Dendritic cell treated with granulocyte-macrophage colony-stimulating factor and Interleukin-4, amounts not matched to agents 40 ng/mL and 50 ng/mL, for 4 days (primary cell): ENCODE measurements around the gene PTTG1.

Experiments used
- H3K27ac Mint-ChIP-seq: one replicate; pipeline ENCODE4 v1.8.0; 2022; ENCODE audit warnings: mild to moderate bottlenecking, mixed read lengths
- H3K27me3 Mint-ChIP-seq: one replicate; pipeline ENCODE4 v1.8.0; 2022; ENCODE audit warnings: mild to moderate bottlenecking, mixed read lengths
- H3K36me3 Mint-ChIP-seq: one replicate; pipeline ENCODE4 v1.8.0; 2022; ENCODE audit warnings: low read depth, mixed read lengths
- H3K4me1 Mint-ChIP-seq: one replicate; pipeline ENCODE4 v1.8.0; 2022; ENCODE audit warnings: low read depth, mixed read lengths
- H3K4me3 Mint-ChIP-seq: one replicate; pipeline ENCODE4 v1.8.0; 2022; ENCODE audit warnings: mild to moderate bottlenecking, moderate library complexity, mixed read lengths
- H3K9me3 Mint-ChIP-seq: one replicate; pipeline ENCODE4 v1.8.0; 2022; ENCODE audit warnings: mixed read lengths
- intact Hi-C: fragments of 100-400 bp; cut with micrococcal nuclease; formaldehyde crosslinking; loops from one replicate; pipeline ENCODE4 v1.15.0; 2022

The PTTG1 gene

DNA sequence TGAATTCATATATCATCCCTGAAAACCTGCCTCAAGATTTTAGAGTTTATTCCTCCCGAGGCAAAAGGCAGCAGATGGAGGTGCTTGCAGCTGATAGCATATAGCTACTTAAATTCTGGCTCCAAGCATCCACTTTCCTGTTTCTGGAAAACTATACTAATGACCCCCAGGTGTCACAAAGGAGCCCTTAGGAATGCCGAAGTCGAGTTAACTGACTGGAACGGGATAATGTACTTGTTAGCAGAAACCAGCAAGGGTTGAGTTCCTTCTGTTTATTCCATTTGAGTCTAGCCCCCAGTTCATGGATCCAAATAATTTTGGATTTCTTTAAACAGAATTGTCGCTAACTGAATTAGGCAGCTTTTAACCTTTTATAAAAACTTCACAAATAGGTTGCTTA, 44.5 kb downstream of the PTTG1 start:
- Mint-ChIP-seq H3K36me3 (peaks cover 25% of the 10 kb centered on the region), H3K4me1 (peaks cover 42% of the 10 kb centered on the region), H3K27me3 (peaks cover 2% of the 10 kb centered on the region), H3K4me3 (no peak overlapping the region), H3K27ac (peak overlapping the region; percentile 86), H3K9me3 (no peaks in the 10 kb centered on the region)
- intact Hi-C loops, result loop anchor here (2.0 kb wide), 1 partner anchor 27 kb away; no protein-coding TSS in a partner anchor

DNA sequence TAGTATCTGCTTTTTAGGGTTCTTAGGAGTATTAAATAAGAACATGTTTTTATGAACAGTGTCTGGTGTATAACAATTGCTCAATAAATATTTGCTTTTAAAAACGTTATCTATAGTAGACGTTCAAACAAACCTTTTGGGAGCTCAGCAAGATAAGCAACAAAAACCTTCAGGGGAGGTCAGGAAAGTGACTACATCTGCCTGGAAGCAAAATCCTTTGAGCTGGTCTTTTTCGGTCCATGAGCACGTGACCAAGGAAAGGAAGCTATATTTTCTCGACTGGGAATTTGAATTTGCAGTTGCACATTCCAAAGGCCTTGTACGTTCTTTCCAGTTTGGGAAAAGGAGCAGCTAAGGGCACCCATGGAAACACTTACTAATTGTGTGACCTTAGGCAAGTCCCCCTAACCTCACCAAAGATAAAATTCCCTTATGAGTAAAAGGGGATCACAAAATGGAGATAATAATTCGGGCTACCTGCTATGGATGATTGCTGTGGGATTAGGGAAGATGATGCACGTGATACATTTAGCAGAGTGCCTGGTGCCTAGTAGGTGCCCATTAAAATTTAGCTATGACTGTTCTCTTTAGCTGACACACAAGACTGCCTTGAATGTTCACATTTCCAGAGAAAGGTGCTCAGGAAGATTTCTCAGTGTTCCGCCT, 45.4 kb downstream of the PTTG1 start:
- intact Hi-C loops, result loop anchor here (2.0 kb wide), 1 partner anchor 28 kb away; no protein-coding TSS in a partner anchor

DNA sequence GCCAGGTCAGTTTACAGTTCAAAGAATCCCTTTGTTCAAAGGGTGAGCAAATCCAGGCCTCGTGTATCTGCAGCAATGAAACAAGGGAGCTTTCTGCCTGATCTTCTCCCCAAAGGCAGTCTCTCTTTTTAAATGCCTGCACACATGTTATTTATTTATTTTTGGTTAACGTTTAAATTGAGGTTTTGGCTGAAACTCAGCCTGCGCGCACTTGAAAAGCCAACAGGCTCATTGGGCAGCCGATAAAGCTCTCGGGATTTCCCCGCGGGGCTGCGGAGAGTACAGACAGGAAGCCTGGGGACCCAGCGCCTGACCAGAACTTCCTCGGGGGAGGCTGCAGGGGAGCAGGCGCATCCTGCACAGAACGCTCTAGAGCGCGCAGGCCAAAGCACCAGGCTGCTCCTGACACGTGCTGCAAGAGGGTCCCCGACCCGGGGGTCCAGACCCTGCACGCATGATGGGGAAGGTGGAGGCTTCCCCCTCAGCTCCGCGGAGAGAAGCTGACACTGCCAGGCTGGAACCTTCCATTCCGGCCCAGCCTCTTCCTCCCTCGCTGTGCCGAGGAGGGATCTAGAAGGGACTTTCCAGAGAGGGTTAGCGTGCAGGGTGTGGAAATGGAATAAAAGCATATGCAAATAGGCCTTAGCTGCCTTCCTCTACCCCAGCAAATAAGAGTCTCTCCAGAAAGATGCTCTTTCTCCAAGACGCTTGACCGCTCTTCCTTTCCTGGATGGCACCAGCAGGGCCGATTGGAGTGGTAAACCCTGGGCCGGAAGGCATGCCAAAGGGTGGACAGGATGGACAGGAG, 46.1 kb downstream of the PTTG1 start:
- peaks cover 35% of the 10 kb centered on the region for H3K36me3 Mint-ChIP-seq
- no peaks in the 10 kb centered on the region for H3K9me3 Mint-ChIP-seq
- H3K27me3 Mint-ChIP-seq, result peaks cover 2% of the 10 kb centered on the region
- intact Hi-C loops, result loop anchor here (1.0 to 2.0 kb wide), 2 partner anchors 29 to 39 kb away; no protein-coding TSS in a partner anchor
- peak overlapping the region; percentile 92 for H3K4me3 Mint-ChIP-seq
- peak overlapping the region; percentile 86 for H3K27ac Mint-ChIP-seq
- peaks cover 46% of the 10 kb centered on the region for H3K4me1 Mint-ChIP-seq

More for the DNA sequence above, 45.4 kb downstream of the PTTG1 start:
- Mint-ChIP-seq H3K27ac (peak overlapping the region; percentile 86), H3K4me1 (peaks cover 44% of the 10 kb centered on the region), H3K4me3 (peak overlapping the region; percentile 92), H3K27me3 (peaks cover 2% of the 10 kb centered on the region), H3K9me3 (no peaks in the 10 kb centered on the region), H3K36me3 (peaks cover 28% of the 10 kb centered on the region)

DNA sequence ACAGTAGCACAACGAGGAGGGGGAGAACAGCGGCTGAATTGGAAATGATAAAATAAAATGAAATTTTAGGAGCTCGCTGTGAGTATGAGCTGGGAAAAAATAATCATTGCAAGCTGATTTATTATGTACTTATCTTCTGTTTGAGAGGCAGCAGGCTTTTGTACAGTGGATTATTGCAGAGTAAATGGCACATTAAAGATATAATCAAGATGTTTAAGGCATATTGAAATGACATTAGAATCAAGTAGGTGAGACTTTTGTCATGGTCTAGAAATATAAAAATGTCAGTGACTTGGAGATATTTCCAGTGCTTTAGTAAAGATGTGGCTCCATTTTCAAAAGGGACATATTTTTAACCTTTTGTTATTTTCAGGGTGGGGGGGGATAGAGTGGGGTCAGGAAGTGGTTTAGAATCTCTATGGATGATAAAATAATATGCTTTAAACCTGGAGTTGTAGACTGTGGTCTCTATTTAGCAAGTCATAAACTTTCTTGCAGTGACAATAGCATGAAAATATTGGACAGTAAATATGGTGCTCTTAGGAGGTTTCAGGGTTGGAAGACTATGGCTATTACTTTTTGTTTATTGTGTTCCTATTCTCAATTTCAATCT, 46.8 kb downstream of the PTTG1 start:
- no peaks in the 10 kb centered on the region for H3K9me3 Mint-ChIP-seq

DNA sequence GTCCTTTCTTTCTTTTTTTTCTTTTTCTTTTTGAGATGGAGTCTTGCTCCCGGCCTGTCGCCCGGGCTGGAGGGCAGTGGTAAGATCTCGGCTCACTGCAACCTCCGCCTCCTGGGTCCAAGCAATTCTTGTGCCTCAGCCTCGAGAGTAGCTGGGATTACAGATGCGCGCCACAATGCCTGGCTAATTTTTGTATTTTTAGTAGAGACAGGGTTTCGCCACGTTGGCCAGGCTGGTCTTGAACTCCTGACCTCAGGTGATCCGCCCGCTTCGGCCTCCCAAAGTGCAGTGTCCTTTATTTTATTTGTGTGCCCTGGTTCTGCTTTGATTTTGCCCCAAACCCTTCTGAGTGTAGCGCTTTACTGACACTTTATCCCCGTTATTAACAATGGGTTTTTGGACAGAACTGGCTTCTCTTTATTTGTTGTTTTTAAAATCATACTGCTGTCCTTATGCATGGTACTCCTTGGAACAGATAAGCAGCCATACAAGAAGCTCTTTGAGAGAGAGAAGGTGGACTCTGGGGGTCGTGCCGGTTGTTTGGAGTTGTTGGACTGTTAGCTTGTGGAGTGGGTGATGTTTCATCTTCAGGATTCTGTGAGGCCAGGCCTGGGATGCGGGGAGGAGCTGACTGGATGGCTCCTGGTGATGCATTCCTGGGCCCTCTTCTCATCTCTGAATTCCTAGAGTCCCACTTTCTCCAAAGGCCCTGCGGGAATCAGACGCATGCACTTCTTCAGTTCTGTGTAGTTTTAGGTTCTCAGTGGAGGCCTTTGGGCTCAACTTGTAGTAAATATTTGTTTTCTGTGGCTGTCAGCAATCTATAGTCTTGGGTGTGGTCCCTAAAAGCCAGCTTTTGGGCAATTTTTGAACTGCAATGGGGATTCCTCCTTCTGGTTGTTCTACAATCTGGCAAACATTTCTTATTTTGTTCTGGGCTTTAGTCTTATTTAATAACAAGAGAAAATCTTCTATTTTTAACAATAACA, 47.8 kb downstream of the PTTG1 start:
- Mint-ChIP-seq H3K36me3 (peaks cover 49% of the 10 kb centered on the region), H3K9me3 (no peaks in the 10 kb centered on the region), H3K4me3 (peak overlapping the region; percentile 92), H3K27ac (peak overlapping the region; percentile 86), H3K27me3 (no peaks in the 10 kb centered on the region), H3K4me1 (peaks cover 59% of the 10 kb centered on the region)
- intact Hi-C loops, result no loop called here

More for the DNA sequence above, 46.8 kb downstream of the PTTG1 start:
- intact Hi-C loops, result loop anchor here (1.0 kb wide), 1 partner anchor 38 kb away; no protein-coding TSS in a partner anchor
- peaks cover 42% of the 10 kb centered on the region for H3K36me3 Mint-ChIP-seq
- H3K4me1 Mint-ChIP-seq, result peaks cover 52% of the 10 kb centered on the region
- peaks cover 2% of the 10 kb centered on the region for H3K27me3 Mint-ChIP-seq
- H3K4me3 Mint-ChIP-seq, result peak overlapping the region; percentile 92
- peak overlapping the region; percentile 86 for H3K27ac Mint-ChIP-seq

DNA sequence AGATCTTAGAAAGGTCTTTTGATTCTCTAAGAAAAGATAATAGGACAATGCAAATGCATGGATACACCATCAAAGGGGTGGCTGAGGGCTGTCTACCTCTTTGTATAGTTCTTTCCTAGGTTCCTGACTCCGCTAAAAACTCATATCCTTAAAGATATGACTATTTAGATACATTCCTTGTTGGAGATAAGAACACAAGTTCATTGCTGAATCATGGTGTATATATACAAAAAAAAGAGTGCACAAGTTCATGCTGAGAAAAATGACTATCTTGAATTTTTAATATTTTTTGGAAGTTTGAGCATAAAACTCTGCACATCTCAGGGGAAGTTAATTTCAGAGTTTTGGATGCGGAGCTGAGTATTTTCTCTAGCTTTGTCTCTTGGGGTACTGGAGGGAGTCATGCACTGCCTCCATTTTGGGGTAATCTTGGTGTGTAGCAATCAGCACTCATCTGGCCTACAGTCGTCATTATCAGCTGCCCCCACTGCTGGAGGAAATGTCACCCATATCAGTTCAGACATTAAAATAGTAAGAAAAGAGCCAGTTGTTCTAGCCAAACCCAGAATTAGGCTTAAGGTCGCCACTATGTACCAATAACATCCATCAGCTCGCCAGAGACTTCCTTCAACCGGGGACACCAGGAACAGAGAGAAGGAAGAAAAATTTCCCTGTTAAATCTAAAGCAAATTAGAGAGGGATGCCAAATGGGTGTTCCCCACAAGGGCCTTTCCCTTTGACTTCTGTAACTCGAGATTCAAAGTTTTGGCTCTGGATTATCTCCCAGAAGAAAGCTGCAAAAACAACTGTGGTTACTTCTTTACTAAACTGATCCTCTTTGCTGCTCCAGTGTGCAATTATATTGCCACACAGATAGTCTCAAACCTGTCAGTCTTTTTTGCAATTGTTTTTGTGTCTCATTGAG, 49.0 kb downstream of the PTTG1 start:
- H3K4me3 Mint-ChIP-seq, result peak overlapping the region; percentile 67
- H3K4me1 Mint-ChIP-seq, result peaks cover 67% of the 10 kb centered on the region
- peak overlapping the region; percentile 67 for H3K27ac Mint-ChIP-seq
- H3K27me3 Mint-ChIP-seq, result no peaks in the 10 kb centered on the region
- H3K36me3 Mint-ChIP-seq, result peaks cover 61% of the 10 kb centered on the region
- H3K9me3 Mint-ChIP-seq, result no peaks in the 10 kb centered on the region
- intact Hi-C loops, result no loop called here

DNA sequence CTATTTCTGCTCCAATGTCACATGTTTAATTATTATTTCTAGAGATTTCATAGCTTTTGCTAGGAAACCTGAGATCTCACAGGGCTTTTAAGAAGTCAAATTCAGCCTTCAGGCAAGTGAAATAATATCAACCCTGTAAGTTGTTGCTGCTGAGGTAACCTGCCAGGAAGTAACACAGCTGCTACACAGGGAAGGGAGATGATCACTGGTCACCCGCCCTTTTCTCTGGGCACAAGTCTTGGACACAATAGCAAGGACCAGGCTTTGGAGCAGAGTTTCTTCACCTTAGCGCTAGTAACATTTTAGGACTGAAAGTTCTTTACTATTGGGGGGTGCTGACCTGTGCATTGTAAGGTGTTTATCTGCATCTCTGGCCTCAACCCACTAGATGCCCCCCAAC, 50.1 kb downstream of the PTTG1 start:
- Mint-ChIP-seq H3K27me3 (no peaks in the 10 kb centered on the region), H3K4me3 (no peak overlapping the region), H3K9me3 (no peaks in the 10 kb centered on the region), H3K4me1 (peaks cover 72% of the 10 kb centered on the region), H3K36me3 (peaks cover 72% of the 10 kb centered on the region), H3K27ac (no peak overlapping the region)
- intact Hi-C loops, result no loop called here

DNA sequence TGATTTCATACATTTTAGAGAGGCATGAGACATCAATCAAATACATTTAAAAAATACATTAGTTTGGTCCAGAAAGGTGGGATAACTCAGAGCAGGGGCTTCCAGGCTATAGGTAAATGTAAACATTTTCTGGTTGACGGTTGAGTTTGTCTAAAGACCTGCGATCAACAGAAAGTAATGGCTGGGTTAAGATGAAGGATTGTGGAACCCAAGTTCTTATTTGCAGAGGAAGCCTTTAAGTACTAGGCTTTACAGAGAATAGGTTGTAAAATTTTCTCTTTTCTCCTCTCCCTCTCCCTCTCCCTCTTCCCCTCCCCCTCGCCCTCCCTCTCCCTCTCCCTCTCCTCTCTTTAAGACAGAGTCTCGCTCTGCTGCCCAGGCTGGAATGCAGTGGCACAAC, 50.8 kb downstream of the PTTG1 start:
- peaks cover 72% of the 10 kb centered on the region for H3K4me1 Mint-ChIP-seq
- intact Hi-C loops, result no loop called here
- H3K9me3 Mint-ChIP-seq, result no peaks in the 10 kb centered on the region
- H3K27me3 Mint-ChIP-seq, result no peaks in the 10 kb centered on the region
- H3K4me3 Mint-ChIP-seq, result no peak overlapping the region
- H3K36me3 Mint-ChIP-seq, result peaks cover 79% of the 10 kb centered on the region
- H3K27ac Mint-ChIP-seq, result no peak overlapping the region

DNA sequence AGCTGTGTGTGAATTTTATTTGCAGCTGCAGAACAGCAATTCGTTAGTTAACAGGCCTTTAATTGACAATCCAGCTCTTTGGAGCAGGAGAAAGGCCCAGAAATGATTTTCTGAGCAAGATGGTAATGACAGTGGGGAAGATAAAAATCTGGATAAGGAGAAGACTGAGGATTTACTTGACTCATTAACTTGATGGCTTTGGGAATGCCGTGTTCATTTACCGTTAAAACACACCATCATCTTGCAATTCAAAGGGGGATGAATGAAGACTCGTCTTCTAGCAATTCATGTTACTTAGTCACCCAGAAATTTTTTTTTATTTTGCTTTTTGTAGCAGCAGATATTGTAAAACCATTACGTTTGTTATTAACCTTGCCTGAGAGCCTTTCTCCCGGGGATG, 52.0 kb downstream of the PTTG1 start:
- no peaks in the 10 kb centered on the region for H3K9me3 Mint-ChIP-seq
- intact Hi-C loops, result no loop called here
- H3K4me1 Mint-ChIP-seq, result peaks cover 72% of the 10 kb centered on the region
- peaks cover 83% of the 10 kb centered on the region for H3K36me3 Mint-ChIP-seq
- H3K27me3 Mint-ChIP-seq, result no peaks in the 10 kb centered on the region
- no peak overlapping the region for H3K27ac Mint-ChIP-seq
- H3K4me3 Mint-ChIP-seq, result no peak overlapping the region

DNA sequence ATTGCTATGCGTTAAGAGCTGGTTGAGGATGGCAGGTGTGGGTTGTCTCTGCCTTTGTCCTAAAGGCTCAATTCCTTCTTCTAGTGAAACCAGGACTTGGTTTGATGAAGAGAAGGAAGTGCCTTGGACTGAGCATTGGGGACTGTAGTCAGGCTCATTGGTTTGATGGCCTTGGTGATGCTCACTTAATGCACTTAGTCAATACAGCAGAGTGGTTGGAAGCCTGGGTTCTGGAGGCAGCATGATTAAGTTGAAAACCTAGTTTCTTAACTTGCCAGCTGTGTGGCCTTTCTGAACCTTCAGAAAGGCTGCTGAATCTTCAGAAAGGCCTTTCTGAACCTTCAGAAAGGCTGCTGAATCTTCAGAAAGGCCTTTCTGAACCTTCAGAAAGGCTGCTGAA, 52.4 kb downstream of the PTTG1 start:
- H3K27me3 Mint-ChIP-seq, result no peaks in the 10 kb centered on the region
- intact Hi-C loops, result no loop called here
- peaks cover 82% of the 10 kb centered on the region for H3K36me3 Mint-ChIP-seq
- H3K4me3 Mint-ChIP-seq, result no peak overlapping the region
- H3K27ac Mint-ChIP-seq, result no peak overlapping the region
- peaks cover 73% of the 10 kb centered on the region for H3K4me1 Mint-ChIP-seq
- no peaks in the 10 kb centered on the region for H3K9me3 Mint-ChIP-seq

DNA sequence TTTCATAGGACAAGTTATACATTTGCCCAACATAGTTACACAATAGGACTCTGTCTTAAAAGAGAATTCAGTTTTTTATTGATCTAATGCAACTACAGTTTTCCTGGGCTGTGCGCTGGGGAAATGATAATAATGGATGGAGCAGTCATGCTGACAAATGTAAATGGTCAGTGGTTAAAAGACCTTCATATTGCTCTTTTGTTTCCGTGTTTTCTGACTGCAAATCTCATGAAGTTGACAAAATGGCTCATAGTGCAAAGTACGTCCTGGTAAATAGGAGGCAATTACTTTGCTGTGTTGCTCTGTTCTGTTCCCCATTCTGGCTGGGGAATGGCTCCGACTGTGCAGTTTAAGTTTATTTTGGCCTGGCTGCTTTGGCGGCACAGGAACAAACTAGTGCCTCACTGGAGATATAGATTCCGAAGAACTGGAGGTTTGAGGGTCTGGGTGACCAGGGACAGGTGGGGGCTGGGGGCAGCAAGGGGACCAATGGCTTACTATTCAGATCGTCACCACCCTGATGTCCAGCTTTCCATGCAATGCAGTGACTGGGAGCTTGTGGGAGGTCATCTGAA, 54.3 kb downstream of the PTTG1 start:
- no peaks in the 10 kb centered on the region for H3K27me3 Mint-ChIP-seq
- no peak overlapping the region for H3K27ac Mint-ChIP-seq
- no peak overlapping the region for H3K4me3 Mint-ChIP-seq
- no peaks in the 10 kb centered on the region for H3K9me3 Mint-ChIP-seq
- H3K36me3 Mint-ChIP-seq, result peaks cover 86% of the 10 kb centered on the region
- intact Hi-C loops, result no loop called here
- H3K4me1 Mint-ChIP-seq, result peaks cover 78% of the 10 kb centered on the region

DNA sequence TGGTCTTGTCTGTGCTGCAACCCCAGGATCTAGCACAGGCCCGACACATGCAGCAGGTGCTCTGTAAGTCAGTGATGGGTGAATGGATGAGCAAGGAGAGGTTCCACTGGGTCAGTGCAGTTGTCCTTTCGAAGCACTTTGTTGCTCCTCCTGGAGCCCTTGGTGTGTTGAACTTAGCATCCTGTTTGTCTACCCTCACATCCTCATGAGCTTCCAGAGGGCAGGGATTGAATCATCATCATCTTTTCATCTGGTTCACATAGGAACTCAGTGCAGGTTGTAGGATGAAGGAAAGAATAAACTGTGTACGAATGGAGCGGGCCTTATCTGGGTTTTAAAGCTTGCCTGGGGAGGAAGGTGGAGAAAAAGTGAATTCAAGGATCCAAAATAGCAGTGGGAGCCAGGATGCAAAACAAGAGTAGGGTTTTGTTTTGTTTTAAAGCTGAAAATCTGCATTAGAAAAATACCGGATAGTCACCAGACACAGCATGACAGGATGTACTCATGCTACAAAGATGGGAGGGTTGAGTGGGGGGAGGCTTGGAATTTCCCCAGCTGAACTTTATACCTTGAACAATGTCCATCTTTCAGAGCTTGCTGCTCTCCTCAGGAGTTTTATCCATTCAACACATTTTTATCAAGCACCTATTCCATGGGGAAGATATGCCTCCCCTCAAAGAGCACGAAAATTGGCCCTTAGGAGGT, 55.8 kb downstream of the PTTG1 start:
- Mint-ChIP-seq H3K27me3 (no peaks in the 10 kb centered on the region), H3K4me1 (peaks cover 75% of the 10 kb centered on the region), H3K9me3 (no peaks in the 10 kb centered on the region), H3K4me3 (no peak overlapping the region), H3K27ac (peak overlapping the region; percentile 19), H3K36me3 (peaks cover 88% of the 10 kb centered on the region)
- intact Hi-C loops, result no loop called here
